HCT116 (cell line): ENCODE data around the gene PRDM11. TPM values are rescaled to one million over a fixed set of nuclear protein-coding genes. Genes with fewer than 3 reads are reported as not detected.

ENCODE experiments used
- ATAC-seq: fragments of 200-7000 bp; cut with Tn5 transposase; 2 replicates; pipeline ENCODE4 v1.9.1; 2020; ENCODE audit warnings: mild to moderate bottlenecking, moderate library complexity
- BruUV-seq: library from RNA; stranded (reverse); fragments of 400-500 nt; replicated peaks from 2 replicates; lab custom pipeline; 2021; lab: Mats Ljungman, UMichigan
- CTCF ChIA-PET: fragments of 300-600 bp; sonication (Branson Sonifier 250); formaldehyde crosslinking; loops from one replicate; lab custom pipeline; 2021; ENCODE audit warnings: antibody characterized with exemption; lab: Charles Lee
- POLR2A ChIA-PET: fragments of 300-600, 350-600 bp; sonication (Branson Sonifier 250); formaldehyde crosslinking; loops from one replicate; lab custom pipeline; 2021; ENCODE audit warnings: antibody characterized with exemption; lab: Charles Lee
- RAD21 ChIA-PET, 2 experiments: fragments of 300-600 bp; sonication (Branson Sonifier 250); formaldehyde crosslinking; loops; one replicate each; lab custom pipeline; 2023; ENCODE audit warnings: low total read pairs in 2 of 2; ENCODE audit not compliant: uncharacterized antibody in 2 of 2, unreplicated experiment in 2 of 2, low non-redundant PET in 1 of 2; lab: Charles Lee
- DNase-seq: peaks from one replicate; pipeline ENCODE4 v3.0.0-alpha.2; 2010; ENCODE audit warnings: low read depth, low spot score
- H2AFZ ChIP-seq: fragments of 200-600 bp; shearing (Covaris generic), sonication (generic); 2 replicates; pipeline ENCODE4 v1.6.1; 2017; ENCODE audit warnings: low read depth, mixed run types, mixed read lengths, antibody characterized with exemption, low read length; ENCODE audit not compliant: poor library complexity, severe bottlenecking
- H3K27ac ChIP-seq: 2 replicates; pipeline ENCODE4 v1.5.1; 2012; ENCODE audit warnings: low read depth, low read length
- H3K27me3 ChIP-seq: fragments of 200-600 bp; sonication (generic); 2 replicates; pipeline ENCODE4 v1.6.1; 2016; ENCODE audit warnings: mixed run types, low read length, mixed read lengths; ENCODE audit not compliant: insufficient read depth
- H3K36me3 ChIP-seq, 2 experiments: fragments of 200-500 bp in 1 of 2; fragments of 200-600 bp in 1 of 2; sonication (Bioruptor generic) in 1 of 2; sonication (generic) in 1 of 2; 2 replicates each; pipeline versions ENCODE4 v1.5.1 to v1.6.1; 2014 to 2016; ENCODE audit warnings: low read length in 2 of 2, inconsistent platforms in 1 of 2, mixed read lengths in 1 of 2, mixed run types in 1 of 2; ENCODE audit not compliant: insufficient read depth in 2 of 2, control insufficient read depth in 1 of 2
- H3K4me1 ChIP-seq, 2 experiments: fragments of 200-600 bp in 1 of 2; sonication (generic) in 1 of 2; 2 replicates each; pipeline versions ENCODE4 v1.5.1 to v1.6.1; 2012 to 2017; ENCODE audit warnings: low read length in 2 of 2, inconsistent platforms in 1 of 2, mild to moderate bottlenecking in 1 of 2, mixed read lengths in 1 of 2, mixed run types in 1 of 2, moderate library complexity in 1 of 2; ENCODE audit not compliant: insufficient read depth in 2 of 2, control insufficient read depth in 1 of 2
- H3K4me2 ChIP-seq: fragments of 200-600 bp; sonication (generic); 2 replicates; pipeline ENCODE4 v1.6.1; 2017; ENCODE audit warnings: mixed run types, low read length, mixed read lengths
- H3K4me3 ChIP-seq, 2 experiments: fragments of 200-600 bp in 1 of 2; sonication (generic) in 1 of 2; replicated peaks in 1 of 2; 2 replicates each; pipeline ENCODE4 v1.5.1; 2011 to 2016; ENCODE audit warnings: low read length in 2 of 2, control low read depth in 1 of 2, low read depth in 1 of 2, mild to moderate bottlenecking in 1 of 2, mixed read lengths in 1 of 2, mixed run types in 1 of 2
- H3K79me2 ChIP-seq: fragments of 200-600 bp; sonication (generic); 2 replicates; pipeline ENCODE4 v1.6.1; 2017; ENCODE audit warnings: mild to moderate bottlenecking, mixed run types, low read length, moderate library complexity, mixed read lengths; ENCODE audit not compliant: insufficient read depth
- H3K9ac ChIP-seq: fragments of 200-600 bp; sonication (generic); 2 replicates; pipeline ENCODE4 v1.6.1; 2016; ENCODE audit warnings: low read length, mixed read lengths
- H3K9me2 ChIP-seq: fragments of 200-600 bp; sonication (generic), shearing (Covaris generic); 2 replicates; pipeline ENCODE4 v1.6.1; 2017; ENCODE audit warnings: mixed run types, mild to moderate bottlenecking, moderate library complexity; ENCODE audit not compliant: insufficient read depth
- H3K9me3 ChIP-seq, 2 experiments: fragments of 200-500 bp in 1 of 2; fragments of 200-600 bp in 1 of 2; sonication (Bioruptor generic) in 1 of 2; sonication (generic) in 1 of 2; 2 replicates each; pipeline ENCODE4 v1.6.1; 2014 to 2017; ENCODE audit warnings: low read length in 2 of 2, mixed read lengths in 2 of 2, inconsistent platforms in 1 of 2, low read depth in 1 of 2, mild to moderate bottlenecking in 1 of 2, mixed run types in 1 of 2, moderate library complexity in 1 of 2; ENCODE audit not compliant: control insufficient read depth in 1 of 2, insufficient read depth in 1 of 2
- H4K20me1 ChIP-seq: fragments of 200-600 bp; sonication (generic), shearing (Covaris generic); 2 replicates; pipeline ENCODE4 v1.6.1; 2017; ENCODE audit warnings: mixed run types, mild to moderate bottlenecking, moderate library complexity; ENCODE audit not compliant: insufficient read depth
- ATF3 ChIP-seq: IDR thresholded peaks from 2 replicates; pipeline ENCODE4 v1.6.1; 2012
- CBX3 ChIP-seq: IDR thresholded peaks from 2 replicates; pipeline ENCODE4 v1.6.1; 2012; ENCODE audit warnings: low read depth
- CEBPB ChIP-seq: IDR thresholded peaks from 2 replicates; pipeline ENCODE4 v1.6.1; 2012; ENCODE audit warnings: low read depth
- EGR1 ChIP-seq: IDR thresholded peaks from 2 replicates; pipeline ENCODE4 v1.6.1; 2012; ENCODE audit warnings: low read depth
- ELF1 ChIP-seq: IDR thresholded peaks from 2 replicates; pipeline ENCODE4 v1.6.1; 2012; ENCODE audit warnings: low read depth, borderline replicate concordance
- EZH2 ChIP-seq: fragments of 200-600 bp; sonication (generic); IDR thresholded peaks from 2 replicates; pipeline ENCODE4 v1.6.1; 2017; ENCODE audit warnings: antibody characterized with exemption, mixed run types
- EZH2phosphoT487 ChIP-seq: fragments of 200-600 bp; IDR thresholded peaks from 2 replicates; pipeline ENCODE4 v1.6.1; 2018; ENCODE audit warnings: antibody characterized with exemption, borderline replicate concordance
- FOSL1 ChIP-seq: IDR thresholded peaks from 2 replicates; pipeline ENCODE4 v1.6.1; 2012; ENCODE audit warnings: low read depth
- JUND ChIP-seq: IDR thresholded peaks from 2 replicates; pipeline ENCODE4 v1.6.1; 2012
- POLR2A ChIP-seq: IDR thresholded peaks from 2 replicates; pipeline ENCODE4 v1.7.0; 2011; ENCODE audit warnings: borderline replicate concordance; ENCODE audit not compliant: insufficient read depth, insufficient read length; ENCODE audit errors: extremely low read depth
- RAD21 ChIP-seq: IDR thresholded peaks from 2 replicates; pipeline ENCODE4 v1.6.1; 2012; ENCODE audit warnings: low read depth, mild to moderate bottlenecking
- SIN3A ChIP-seq: IDR thresholded peaks from 2 replicates; pipeline ENCODE4 v1.6.1; 2012; ENCODE audit warnings: low read depth
- SRF ChIP-seq: IDR thresholded peaks from 2 replicates; pipeline ENCODE4 v1.6.1; 2012; ENCODE audit warnings: low read depth
- ZNF274 ChIP-seq: fragments of 200-500 bp; sonication (Bioruptor generic); IDR thresholded peaks from 2 replicates; pipeline ENCODE4 v1.6.1; 2014; ENCODE audit warnings: mild to moderate bottlenecking, low read depth, low read length, inconsistent platforms
- intact Hi-C: fragments of 100-400 bp; cut with micrococcal nuclease; formaldehyde crosslinking; loops from 2 replicates; pipeline ENCODE4 v1.10.0; 2022
- total RNA-seq: library from RNA; stranded (reverse); gene quantifications from one replicate; pipeline ENCODE4 v1.2.1, GENCODE V29; 2021; ENCODE audit not compliant: unreplicated experiment

PRDM11 gene
- total RNA-seq, 1 experiment from 2014 or later, result 9.3 TPM

GRCh38 chr11:45167283-45167682 is 20.8 kb downstream of the PRDM11 start:
- Histone ChIP-seq H3K9me2 (no peaks in the 10 kb centered on the region), H3K27me3 (no peaks in the 10 kb centered on the region), H3K4me1 (peaks cover 8 to 27% of the 10 kb centered on the region in 2 experiments; a peak in 3 of 4 replicates), H3K36me3 (no peaks in the 10 kb centered on the region), H2AFZ (no peak overlapping the region), H3K27ac (no peak overlapping the region), H3K4me3 (no peak overlapping the region), H3K79me2 (no peaks in the 10 kb centered on the region), H4K20me1 (no peaks in the 10 kb centered on the region), H3K4me2 (no peak overlapping the region), H3K9me3 (no peaks in the 10 kb centered on the region), H3K9ac (no peak overlapping the region)
- intact Hi-C loops, result no loop called here
- ChIA-PET RAD21 (no interaction called here), CTCF (no interaction called here), POLR2A (no interaction called here)
- DNase-seq (no peak), ATAC-seq (no peak)
- no TSS peak for BruUV-seq
- no peak for TF ChIP-seq RAD21
- TF ChIP-seq ZNF274, result no peak
- TF ChIP-seq EZH2, result no peak
- TF ChIP-seq JUND, result no peak

GRCh38 chr11:45168366-45169130 is 22.1 kb downstream of the PRDM11 start:
- no TSS peak for BruUV-seq
- DNase-seq (no peak), ATAC-seq (no peak)
- Histone ChIP-seq H4K20me1 (no peaks in the 10 kb centered on the region), H3K27me3 (no peaks in the 10 kb centered on the region), H3K9ac (no peak overlapping the region), H3K4me2 (no peak overlapping the region), H2AFZ (no peak overlapping the region), H3K4me1 (peaks cover 16 to 40% of the 10 kb centered on the region in 2 experiments; a peak in 3 of 4 replicates), H3K79me2 (no peaks in the 10 kb centered on the region), H3K36me3 (no peaks in the 10 kb centered on the region), H3K4me3 (no peak overlapping the region), H3K9me3 (no peaks in the 10 kb centered on the region), H3K9me2 (no peaks in the 10 kb centered on the region), H3K27ac (no peak overlapping the region)
- no peak for TF ChIP-seq ELF1
- no peak for TF ChIP-seq SIN3A
- TF ChIP-seq EZH2, result no peak
- TF ChIP-seq SRF, result no peak
- no peak for TF ChIP-seq POLR2A
- no peak for TF ChIP-seq CEBPB
- TF ChIP-seq ATF3, result no peak
- TF ChIP-seq RAD21, result no peak
- TF ChIP-seq EZH2phosphoT487, result no peak
- TF ChIP-seq FOSL1, result no peak
- TF ChIP-seq EGR1, result no peak
- no peak for TF ChIP-seq CBX3
- ChIA-PET RAD21 (no interaction called here), POLR2A (no interaction called here), CTCF (no interaction called here)
- intact Hi-C loops, result no loop called here
